DMS 273 treated with DMSO at 0.1 percent for 48 hours (cell line): ENCODE results near the gene SMIM12.

Experiments used
- DNase-seq: peaks from one replicate; lab custom pipeline; 2025; lab: John Stamatoyannopoulos, UW

Gene SMIM12

DNA sequence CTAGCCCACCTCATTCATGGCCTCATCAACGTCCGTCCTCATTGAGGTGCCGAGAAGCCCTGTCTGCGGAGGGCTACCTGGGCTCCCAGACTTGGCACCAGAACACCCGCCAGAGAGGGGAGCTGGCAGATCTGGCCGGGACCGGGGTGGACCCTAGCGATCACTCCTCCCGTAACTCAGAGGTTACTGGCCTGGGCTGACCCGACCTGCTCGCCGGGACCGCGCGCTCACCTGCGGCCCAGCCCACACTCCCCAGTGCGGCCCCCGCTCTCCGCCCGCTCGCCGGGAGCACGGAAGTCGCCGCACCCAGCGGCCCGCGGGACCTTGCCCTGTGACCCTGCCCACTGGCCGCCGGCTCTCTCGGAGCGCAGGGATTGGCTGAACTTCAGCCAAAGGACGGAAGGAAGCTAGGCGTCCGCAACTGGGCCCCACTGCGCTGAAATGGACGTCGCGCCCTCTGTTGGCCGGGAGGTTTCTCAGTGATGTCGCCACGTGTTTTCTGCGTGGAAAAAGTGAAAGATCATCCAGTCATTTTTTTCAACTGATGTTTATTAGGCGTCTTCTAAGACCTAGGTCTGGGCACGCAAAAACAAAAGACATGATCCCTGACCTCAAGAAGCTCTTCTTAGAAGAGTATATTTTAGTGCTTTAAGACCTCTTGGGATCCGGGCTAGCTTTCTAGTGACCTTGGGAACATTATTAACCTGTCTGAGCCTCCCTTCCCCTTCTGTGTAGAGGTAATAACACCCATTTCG, at the start of gene SMIM12:
Gene SMIM12 (minus strand): TSS at position 304 of the 755 bp plus-strand sequence. CDS start 3,772 bp downstream, outside the sequence.
- DNase-seq = peak; percentile 78

- DNase-seq = no peak
These were observed 48.8 kb upstream of the SMIM12 start for GRCh38 chr1:34908369-34908768.

DNA sequence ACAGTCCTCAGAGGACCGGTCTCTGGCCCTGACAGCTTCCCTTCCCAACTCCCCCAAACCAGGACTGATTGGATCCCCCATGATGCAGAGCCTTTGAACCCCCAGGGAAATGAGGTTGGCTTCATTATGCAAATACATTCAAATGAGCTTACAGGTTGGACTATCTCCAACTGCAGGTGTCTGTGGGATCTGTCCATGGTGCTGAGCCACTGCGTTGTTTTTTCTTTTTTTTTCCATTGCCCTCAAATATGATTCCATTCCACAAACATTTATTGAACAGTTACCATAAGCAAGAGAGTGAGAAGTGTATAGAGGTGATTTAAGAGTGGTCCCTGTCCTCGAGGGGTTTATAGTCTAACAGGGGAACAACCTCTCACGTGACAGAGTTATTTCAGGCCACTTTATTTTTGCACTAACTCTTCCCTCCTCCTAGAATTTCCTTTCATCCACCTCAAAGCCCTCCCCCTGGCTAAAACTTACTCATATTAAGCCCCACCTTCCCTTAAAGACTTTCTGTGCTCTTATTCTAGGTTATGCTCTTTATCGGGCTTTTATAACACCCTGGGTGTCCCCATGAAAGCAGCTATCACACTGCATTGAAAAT, 48.0 kb upstream of the SMIM12 start:
- DNase-seq = no peak

DNA sequence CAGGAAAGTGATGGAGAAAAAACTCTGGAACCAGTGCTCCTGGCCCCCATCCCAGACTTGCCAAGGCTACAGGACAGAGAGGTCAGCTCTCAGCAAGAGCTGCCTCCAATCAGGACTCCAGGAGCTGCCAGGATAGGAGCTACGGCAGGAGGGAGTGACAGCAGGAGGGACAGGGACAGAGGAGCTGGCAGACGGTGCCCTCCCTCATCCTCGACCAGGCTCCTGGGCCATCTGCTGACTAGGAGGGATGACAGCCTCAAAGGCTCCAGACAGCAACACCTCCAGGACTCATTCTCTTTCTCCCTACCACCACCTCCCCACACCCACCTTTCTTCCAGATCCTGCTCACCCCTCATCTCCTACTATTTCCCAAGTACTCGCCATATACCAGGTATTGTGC, 47.2 kb upstream of the SMIM12 start:
- peak; percentile 18 for DNase-seq

GRCh38 chr1:34906222-34906621, 46.7 kb upstream of the SMIM12 start:
- DNase-seq = no peak

DNA sequence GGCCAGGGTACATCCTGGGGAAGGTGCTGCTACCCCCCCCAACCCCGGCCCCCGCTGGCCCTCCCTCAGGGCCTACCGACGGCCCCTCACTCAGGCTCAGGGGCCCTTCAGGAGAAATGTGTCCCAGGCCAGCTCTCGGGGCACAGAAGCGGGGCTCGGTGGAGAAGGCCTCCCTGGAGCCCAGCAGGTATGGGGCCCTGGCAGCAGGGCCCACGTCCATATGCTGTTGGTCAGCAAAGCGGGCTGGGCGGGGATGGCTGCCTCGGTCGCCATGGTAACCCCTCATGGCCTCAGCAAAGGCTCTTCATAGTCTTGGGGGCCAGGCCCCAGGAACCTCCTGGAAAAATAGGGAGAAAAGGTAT, 45.5 kb upstream of the SMIM12 start:
- no peak for DNase-seq

DNA sequence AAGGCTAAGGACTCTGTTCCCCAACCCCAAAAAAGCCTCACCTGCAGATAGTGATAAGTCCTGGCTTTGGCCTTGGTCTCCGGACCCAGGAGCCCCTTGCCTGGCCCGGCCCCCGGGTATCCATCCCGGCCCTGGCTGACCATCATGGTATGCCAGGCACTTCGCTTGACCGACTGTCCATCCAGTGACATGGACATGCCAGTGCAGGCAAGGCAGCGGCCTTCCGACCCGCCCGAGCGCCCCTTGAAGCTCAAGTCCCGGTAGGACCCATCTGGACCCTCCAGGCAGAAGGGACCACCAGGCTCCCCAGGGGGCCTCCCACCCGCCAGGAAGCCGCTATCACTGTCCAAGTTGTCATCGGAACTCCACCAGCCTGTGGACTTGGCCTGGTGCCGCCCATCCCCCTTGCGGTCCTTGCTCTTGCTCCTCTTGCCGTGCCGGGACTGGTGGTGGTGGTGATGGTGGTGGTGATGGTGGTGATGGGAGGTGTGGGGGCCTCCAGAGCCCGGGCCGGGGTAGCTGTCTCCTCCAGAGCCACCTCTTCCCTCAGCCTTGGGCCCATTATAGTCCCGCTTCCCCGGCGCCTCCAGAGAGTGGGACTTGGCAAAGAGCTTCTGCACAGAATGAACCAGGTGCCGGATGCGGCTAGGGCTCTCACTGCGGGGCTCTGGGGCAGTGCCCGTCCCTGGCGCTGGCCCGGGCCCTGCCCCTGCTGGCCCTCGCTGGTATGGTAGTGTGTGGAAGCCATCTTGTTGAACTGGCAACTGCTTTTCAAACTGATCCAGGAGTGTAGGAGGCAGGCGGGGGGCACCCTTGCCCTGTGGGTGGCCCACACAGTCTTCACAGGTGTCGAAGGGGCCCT, 44.9 kb upstream of the SMIM12 start:
- no peak for DNase-seq

DNA sequence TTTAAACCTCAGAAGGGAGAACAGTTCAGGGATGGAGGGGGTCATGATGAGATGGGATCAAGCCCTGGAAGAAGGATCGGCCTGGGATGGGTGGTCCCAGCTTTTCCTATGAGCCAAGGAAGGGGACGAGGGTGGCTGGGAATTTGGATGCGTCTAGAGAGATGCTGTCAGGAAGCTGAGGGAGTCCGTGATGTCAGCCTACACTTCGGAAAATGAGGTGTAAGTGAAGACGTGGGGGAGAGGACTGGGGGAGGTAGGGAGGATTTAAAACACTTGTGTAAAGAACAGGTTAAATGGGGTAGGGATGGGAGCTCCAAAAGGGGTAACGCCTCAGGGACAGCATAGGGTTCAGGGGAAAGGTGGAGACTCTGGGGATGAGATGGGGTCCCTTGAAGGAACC, 42.4 kb upstream of the SMIM12 start:
- DNase-seq = no peak

GRCh38 chr1:34900775-34901502, 41.4 kb upstream of the SMIM12 start:
- DNase-seq = no peak

GRCh38 chr1:34899906-34900305, 40.4 kb upstream of the SMIM12 start:
- DNase-seq = no peak

DNA sequence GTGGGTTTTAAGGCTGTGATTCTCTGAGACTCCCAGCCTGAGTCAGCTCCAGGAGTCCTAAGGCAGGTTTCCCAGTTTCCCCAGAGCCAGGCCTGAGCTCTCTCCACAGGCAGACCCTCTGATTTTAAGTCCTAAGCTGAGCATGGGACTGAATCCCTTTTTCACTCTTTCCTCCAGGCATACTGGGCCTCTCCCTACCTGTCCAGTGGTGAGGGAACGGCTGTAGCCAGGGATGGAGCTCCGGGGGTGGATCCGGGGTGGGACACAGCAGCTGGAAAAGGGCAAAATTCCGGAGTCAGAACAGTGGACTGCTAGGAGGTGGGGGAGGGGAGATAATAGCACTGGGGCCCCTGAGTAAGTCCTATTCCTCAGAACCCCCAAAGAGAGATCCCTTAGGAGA, 39.9 kb upstream of the SMIM12 start:
- no peak for DNase-seq

DNA sequence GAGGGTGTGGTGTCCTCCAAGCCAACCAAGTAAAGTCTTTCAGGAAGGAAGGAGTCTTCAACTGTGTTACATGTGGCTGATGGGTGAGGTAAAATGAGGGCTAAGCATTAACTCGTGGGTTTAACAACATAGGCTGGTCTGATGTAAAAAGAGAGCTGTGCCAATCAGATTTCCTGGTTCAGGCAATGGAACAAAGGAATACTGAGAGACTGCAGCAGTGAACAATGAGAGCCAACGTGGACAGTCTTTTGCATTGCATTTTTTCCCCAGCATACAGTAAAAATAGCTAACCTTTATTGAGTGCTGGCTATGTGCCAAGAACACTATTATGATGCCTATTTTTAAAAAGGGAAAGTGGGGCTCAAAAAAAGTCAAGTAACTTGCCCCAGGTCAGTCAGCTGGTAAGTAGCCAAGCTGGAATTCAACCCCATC, 38.8 kb upstream of the SMIM12 start:
- DNase-seq = no peak

DNA sequence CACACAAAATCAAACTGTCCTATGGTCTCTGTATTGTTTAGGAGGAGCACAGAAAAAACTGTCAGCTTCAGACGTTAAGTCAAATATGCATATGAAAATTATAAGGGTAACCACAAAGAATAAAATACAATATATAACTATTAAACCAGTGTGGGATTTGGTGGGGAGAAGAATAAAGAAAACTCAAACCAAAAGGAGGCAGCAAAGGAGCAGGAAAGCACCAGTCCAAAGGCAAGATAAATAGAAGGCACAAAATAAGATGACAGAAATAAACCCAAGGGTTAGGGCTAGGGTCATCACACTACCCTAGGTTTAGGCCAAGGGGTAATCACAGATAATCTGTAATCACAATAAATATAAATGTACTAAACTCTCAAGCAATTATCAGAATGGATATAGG, 37.1 kb upstream of the SMIM12 start:
- DNase-seq = no peak

GRCh38 chr1:34889705-34890104, 30.2 kb upstream of the SMIM12 start:
- DNase-seq = no peak

DNA sequence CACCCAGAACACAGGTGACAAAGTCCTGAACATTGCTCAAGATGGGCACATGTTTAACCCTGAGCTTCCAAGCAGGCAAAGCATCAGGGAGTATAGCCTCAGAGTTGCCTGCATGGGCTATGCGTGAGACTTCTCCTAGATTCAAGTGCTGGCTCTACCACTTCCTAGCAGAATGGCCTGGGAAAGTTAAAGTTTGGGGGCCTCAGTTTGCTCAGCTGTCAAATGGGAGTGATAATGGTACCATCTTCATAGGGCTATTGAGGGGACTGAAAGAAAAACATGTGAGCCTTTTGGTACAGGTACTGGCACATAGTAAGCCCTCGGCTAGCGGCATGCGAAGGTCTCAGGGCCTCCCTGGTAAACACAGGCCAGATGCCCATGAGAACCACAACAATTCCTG, 28.0 kb upstream of the SMIM12 start:
- no peak for DNase-seq

DNA sequence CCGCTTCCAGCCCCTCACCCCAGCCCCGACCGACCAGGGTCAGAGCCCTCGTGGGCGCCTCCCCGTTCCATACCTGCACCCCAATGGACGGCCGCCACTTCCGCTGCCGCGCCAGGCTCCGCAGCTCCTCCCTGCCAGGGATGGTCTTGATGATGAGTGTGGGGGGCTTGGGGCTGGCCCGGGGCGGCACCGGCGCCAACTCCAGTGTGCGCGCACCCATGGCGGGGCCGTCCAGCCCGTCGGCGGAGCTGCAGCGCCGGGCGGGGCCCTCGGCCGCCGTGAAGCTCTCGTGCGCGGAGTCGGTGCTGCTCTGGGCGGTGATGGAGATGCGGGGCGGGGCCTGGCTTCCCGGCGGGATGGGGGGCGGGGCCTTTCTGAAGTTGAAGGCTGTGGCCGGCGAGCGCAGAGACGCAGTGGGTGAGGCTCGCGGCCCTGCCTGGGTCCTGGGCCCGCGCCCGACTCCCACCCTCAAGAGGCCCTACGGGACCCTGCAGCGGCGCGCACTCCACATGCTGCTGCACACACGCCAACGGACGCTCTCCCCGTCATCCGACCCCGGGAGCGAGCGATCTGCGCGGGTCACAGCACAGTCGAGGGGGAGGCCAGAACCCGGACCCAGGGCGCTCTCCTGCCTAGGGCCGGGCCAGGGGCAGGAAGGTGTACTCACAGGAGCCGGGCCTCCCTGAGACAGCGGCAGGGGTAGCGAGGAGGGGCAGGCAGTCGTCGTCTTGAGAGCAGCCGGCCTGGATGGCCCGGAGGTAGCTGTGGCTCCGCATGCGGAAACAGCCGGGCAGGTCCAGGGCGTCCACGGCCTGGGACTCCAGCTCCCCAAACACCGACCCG, 26.1 kb upstream of the SMIM12 start:
- no peak for DNase-seq

DNA sequence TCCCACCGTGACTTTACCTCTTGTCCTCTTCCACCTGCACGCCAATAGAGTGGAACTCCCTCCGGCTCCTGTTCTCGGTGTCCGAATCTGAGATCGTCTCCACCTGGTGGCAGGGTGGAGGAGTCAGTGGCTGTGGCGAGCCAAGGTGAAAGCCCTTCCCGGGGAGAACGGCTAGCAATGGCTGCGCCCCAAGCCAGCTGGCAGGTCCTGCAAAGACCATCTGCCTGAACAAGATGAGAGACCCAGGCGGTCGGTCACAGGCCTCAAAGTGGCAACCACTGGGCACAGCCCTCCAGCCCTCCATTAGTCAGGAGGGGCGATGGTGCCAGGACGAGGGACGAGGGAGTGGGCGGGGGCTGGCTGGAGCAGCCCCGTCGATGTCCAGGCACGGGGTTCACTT, 25.4 kb upstream of the SMIM12 start:
- no peak for DNase-seq

DNA sequence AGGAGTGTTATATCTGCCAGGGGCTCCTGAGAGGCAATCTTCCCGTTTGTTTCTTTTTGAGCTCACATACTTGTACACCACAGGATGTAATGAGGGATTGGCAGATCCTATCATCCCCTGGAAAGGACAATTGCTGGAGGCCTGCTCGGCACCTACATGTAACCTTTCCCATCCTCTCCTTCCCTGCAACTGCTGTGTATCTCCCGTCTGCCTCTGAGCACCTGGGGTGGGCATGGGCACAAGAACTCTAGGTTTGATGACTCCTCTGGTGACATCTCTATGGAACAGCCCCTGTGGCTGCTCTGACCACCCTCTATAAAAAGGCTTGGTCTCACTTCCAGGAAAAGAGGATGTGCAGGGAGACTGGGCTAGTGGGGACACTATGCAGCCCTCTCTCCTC, 25.0 kb upstream of the SMIM12 start:
- DNase-seq = no peak

DNA sequence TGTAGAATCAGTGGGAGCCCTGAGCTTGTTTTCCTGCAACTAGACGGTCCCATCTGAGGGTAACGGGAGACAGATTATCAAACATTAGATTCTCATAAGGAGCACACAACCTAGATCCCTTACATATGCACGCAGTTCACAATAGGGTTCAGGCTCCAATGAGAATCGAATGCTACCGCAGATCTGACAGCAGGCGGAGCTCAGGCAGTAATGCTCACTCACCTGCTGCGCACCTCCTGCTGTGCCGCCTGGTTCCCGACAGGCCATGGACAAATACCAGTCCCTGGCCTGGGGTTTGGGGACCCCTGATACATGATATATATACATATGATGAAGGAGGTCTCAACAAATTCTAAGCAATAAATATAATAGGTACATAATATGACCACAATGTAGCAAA, 19.7 kb upstream of the SMIM12 start:
- no peak for DNase-seq

GRCh38 chr1:34876406-34876805, 16.9 kb upstream of the SMIM12 start:
- DNase-seq = no peak

DNA sequence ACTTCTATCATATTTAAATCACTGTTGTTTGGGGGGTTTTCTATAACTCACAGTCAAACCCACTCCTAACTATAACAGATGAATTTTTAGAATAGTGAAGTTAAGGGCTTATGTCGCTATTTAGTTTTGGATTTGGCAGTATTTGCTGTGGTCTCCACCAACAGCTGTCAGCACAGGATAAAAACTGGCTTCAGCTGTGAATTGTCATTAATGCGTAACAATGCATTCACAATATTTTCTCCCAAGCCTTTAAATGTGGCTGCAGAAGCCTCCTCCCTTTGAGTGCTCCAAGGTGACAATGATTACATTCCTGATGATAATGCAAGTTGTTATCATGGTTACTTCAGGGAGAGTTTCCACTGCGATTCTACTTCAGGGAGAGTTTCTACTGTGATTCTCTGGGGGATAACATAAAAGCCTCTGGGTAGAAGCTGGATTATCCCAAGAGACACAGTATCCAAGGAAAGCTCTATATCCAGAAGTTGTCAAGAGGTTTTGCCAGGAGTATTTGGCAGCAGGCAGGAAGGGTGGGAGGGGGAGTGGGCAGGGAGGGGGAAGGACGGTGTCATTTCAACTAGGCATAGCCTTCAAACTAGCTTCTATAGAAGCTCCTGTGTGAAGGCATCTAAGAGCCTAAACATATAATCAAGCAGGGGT, 14.9 kb upstream of the SMIM12 start:
- no peak for DNase-seq
